SK-N-SH (cell line): ENCODE data around the gene TRPM2.

Source experiments
- CTCF ChIP-seq: fragments of 200-600 bp; sonication (generic); IDR thresholded peaks from 2 replicates; pipeline ENCODE4 v1.6.1; 2017; ENCODE audit warnings: antibody characterized with exemption, mild to moderate bottlenecking, moderate library complexity
- EZH2phosphoT487 ChIP-seq: fragments of 200-600 bp; sonication (generic); IDR thresholded peaks from 2 replicates; pipeline ENCODE4 v1.6.1; 2017; ENCODE audit warnings: low read depth, mixed run types, mild to moderate bottlenecking, antibody characterized with exemption, moderate library complexity, borderline replicate concordance
- JUND ChIP-seq: IDR thresholded peaks from 2 replicates; pipeline ENCODE4 v1.4.0; 2012
- MAX ChIP-seq: IDR thresholded peaks from 2 replicates; pipeline ENCODE4 v1.4.0; 2012; ENCODE audit warnings: low read depth
- MXI1 ChIP-seq: IDR thresholded peaks from 2 replicates; pipeline ENCODE4 v1.6.1; 2012; ENCODE audit warnings: mild to moderate bottlenecking, low read depth, low read length, improper control_type of control experiment
- POLR2AphosphoS5 ChIP-seq: IDR thresholded peaks from 2 replicates; pipeline ENCODE4 v1.6.1; 2012; ENCODE audit warnings: low read depth, low read length
- RCOR1 ChIP-seq: fragments of 150-350 bp; IDR thresholded peaks from 2 replicates; pipeline ENCODE4 v1.6.1; 2017; ENCODE audit warnings: antibody characterized with exemption, low read length
- REST ChIP-seq: IDR thresholded peaks from 2 replicates; pipeline ENCODE4 v1.6.1; 2012; ENCODE audit warnings: mild to moderate bottlenecking, low read depth, low read length, moderate library complexity
- TAF1 ChIP-seq: IDR thresholded peaks from 2 replicates; pipeline ENCODE4 v1.6.1; 2012; ENCODE audit warnings: low read depth, mild to moderate bottlenecking, low read length, moderate library complexity, borderline replicate concordance
- USF2 ChIP-seq: fragments of 150-350 bp; IDR thresholded peaks from 2 replicates; pipeline ENCODE4 v1.6.1; 2017; ENCODE audit warnings: antibody characterized with exemption, low read length, low read depth, borderline replicate concordance
- YY1 ChIP-seq: IDR thresholded peaks from 2 replicates; pipeline ENCODE4 v1.4.0; 2012; ENCODE audit warnings: low read depth, mild to moderate bottlenecking

- TF ChIP-seq JUND, result no peak
- TF ChIP-seq YY1, result no peak
- TF ChIP-seq POLR2AphosphoS5, result no peak
- TF ChIP-seq CTCF, result no peak
- TF ChIP-seq MXI1, result no peak
- TF ChIP-seq MAX, result no peak
- TF ChIP-seq USF2, result no peak
- no peak for TF ChIP-seq REST
- no peak for TF ChIP-seq RCOR1
- TF ChIP-seq TAF1, result no peak
- no peak for TF ChIP-seq EZH2phosphoT487
Observed at GRCh38 chr21:44462086-44462833, 108.8 kb downstream of the TRPM2 start.
